A673 (cell line): Measurements from ENCODE around the gene PARS2. TPM values are rescaled to one million over a fixed set of nuclear protein-coding genes. Genes with fewer than 3 reads are reported as not detected.

Experiments used
- BruUV-seq: library from RNA; stranded (reverse); fragments of 400-500 nt; replicated peaks from 2 replicates; lab custom pipeline; 2021; lab: Mats Ljungman, UMichigan
- CTCF ChIA-PET: fragments of 300-600 bp; sonication (Branson Sonifier 250); formaldehyde crosslinking; loops from one replicate; lab custom pipeline; 2022; ENCODE audit warnings: antibody characterized with exemption; lab: Charles Lee
- POLR2A ChIA-PET: fragments of 300-600 bp; sonication (Branson Sonifier 250); formaldehyde crosslinking; loops from one replicate; lab custom pipeline; 2022; ENCODE audit warnings: antibody characterized with exemption; ENCODE audit not compliant: low non-redundant PET; lab: Charles Lee
- DNase-seq: peaks from one replicate; pipeline ENCODE4 v3.0.0-alpha.2; 2015; ENCODE audit warnings: low spot score
- H3K27ac ChIP-seq: fragments of 200-600 bp; sonication (generic); 2 replicates; pipeline ENCODE4 v1.5.1; 2016; ENCODE audit warnings: mixed run types, low read depth, mild to moderate bottlenecking, mixed read lengths, antibody characterized with exemption, low read length; ENCODE audit not compliant: poor library complexity, severe bottlenecking
- H3K27me3 ChIP-seq: fragments of 200-600 bp; sonication (generic); replicated peaks from 2 replicates; pipeline ENCODE4 v1.6.1; 2017; ENCODE audit warnings: mixed run types, low read depth, mild to moderate bottlenecking, mixed read lengths, antibody characterized with exemption, low read length; ENCODE audit not compliant: insufficient read depth, poor library complexity
- H3K36me3 ChIP-seq: fragments of 200-600 bp; sonication (generic); 2 replicates; pipeline ENCODE4 v1.6.1; 2016; ENCODE audit warnings: mixed run types, mild to moderate bottlenecking, mixed read lengths, antibody characterized with exemption, low read length; ENCODE audit not compliant: insufficient read depth, poor library complexity, severe bottlenecking
- H3K4me1 ChIP-seq: fragments of 200-600 bp; sonication (generic); 2 replicates; pipeline ENCODE4 v1.6.1; 2017; ENCODE audit warnings: mixed run types, mild to moderate bottlenecking, mixed read lengths, antibody characterized with exemption, low read length; ENCODE audit not compliant: insufficient read depth, poor library complexity, severe bottlenecking
- H3K4me3 ChIP-seq: fragments of 200-600 bp; sonication (generic); 2 replicates; pipeline ENCODE4 v1.5.1; 2016; ENCODE audit warnings: low read depth, mixed run types, mild to moderate bottlenecking, mixed read lengths, low read length; ENCODE audit not compliant: poor library complexity, severe bottlenecking
- H3K9me3 ChIP-seq: fragments of 200-600 bp; sonication (generic); 2 replicates; pipeline ENCODE4 v1.6.1; 2016; ENCODE audit warnings: mixed run types, low read depth, mild to moderate bottlenecking, mixed read lengths, antibody characterized with exemption, low read length; ENCODE audit not compliant: poor library complexity, severe bottlenecking
- EZH2 ChIP-seq: fragments of 200-600 bp; sonication (generic); IDR thresholded peaks from 2 replicates; pipeline ENCODE4 v1.6.1; 2017; ENCODE audit warnings: borderline replicate concordance, low read depth, mild to moderate bottlenecking, mixed read lengths, antibody characterized with exemption, low read length; ENCODE audit not compliant: poor library complexity, severe bottlenecking
- intact Hi-C: fragments of 100-400 bp; cut with micrococcal nuclease; formaldehyde crosslinking; loops from one replicate; pipeline ENCODE4 v1.10.0; 2022; ENCODE audit not compliant: unreplicated experiment
- total RNA-seq: library from RNA; stranded (reverse); gene quantifications from 2 replicates; pipeline ENCODE4 v1.2.3, GENCODE V29; 2021
- TF ChIP-seq, protein P1 (sequence below): fragments of 300-800, 200-600 bp; sonication (generic); conservative IDR thresholded peaks from 2 replicates; pipeline ENCODE4 v1.5.1; 2017; ENCODE audit warnings: low read depth, mild to moderate bottlenecking, antibody characterized with exemption, low read length, moderate library complexity, mixed read lengths

Gene PARS2
- total RNA-seq, 1 experiment from 2014 or later: 6.9 TPM

DNA sequence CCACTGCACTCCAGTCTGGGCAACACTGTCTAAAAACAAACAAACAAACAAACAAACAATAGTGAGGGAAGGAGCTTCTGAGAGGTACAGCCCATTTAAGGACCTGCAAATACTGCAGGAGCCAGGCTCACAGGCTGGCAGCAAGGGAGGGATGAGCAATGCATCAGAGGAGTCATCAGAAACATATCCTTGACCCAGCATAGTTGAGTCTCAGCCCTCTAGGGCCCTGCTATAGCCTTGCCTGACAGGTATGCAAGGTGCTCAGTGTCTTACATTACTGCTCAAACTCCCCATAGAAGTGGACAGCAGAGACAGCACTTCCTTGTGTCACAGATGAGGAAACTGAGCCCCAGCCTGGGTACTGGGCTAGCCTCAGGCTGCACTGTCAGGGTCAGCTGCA, 55.9 kb downstream of the PARS2 start:
- no peaks in the 10 kb centered on the region for H3K4me1 ChIP-seq
- no peak for DNase-seq
- H3K27ac ChIP-seq: no peak overlapping the region
- no TSS peak for BruUV-seq
- POLR2A ChIA-PET: no interaction called here
- no peaks in the 10 kb centered on the region for H3K9me3 ChIP-seq
- no peak for TF ChIP-seq EZH2
- TF ChIP-seq, protein P1, sequence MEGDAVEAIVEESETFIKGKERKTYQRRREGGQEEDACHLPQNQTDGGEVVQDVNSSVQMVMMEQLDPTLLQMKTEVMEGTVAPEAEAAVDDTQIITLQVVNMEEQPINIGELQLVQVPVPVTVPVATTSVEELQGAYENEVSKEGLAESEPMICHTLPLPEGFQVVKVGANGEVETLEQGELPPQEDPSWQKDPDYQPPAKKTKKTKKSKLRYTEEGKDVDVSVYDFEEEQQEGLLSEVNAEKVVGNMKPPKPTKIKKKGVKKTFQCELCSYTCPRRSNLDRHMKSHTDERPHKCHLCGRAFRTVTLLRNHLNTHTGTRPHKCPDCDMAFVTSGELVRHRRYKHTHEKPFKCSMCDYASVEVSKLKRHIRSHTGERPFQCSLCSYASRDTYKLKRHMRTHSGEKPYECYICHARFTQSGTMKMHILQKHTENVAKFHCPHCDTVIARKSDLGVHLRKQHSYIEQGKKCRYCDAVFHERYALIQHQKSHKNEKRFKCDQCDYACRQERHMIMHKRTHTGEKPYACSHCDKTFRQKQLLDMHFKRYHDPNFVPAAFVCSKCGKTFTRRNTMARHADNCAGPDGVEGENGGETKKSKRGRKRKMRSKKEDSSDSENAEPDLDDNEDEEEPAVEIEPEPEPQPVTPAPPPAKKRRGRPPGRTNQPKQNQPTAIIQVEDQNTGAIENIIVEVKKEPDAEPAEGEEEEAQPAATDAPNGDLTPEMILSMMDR: no peak
- H3K27me3 ChIP-seq: peaks cover 29% of the 10 kb centered on the region
- H3K36me3 ChIP-seq: no peaks in the 10 kb centered on the region
- intact Hi-C loops: no loop called here
- H3K4me3 ChIP-seq: no peak overlapping the region
- CTCF ChIA-PET: no interaction called here

Other genes starting within 250 kb of the PARS2 start
- gene ACOT11, start 216.3 kb downstream of the PARS2 start, total RNA-seq: 5.5 and 5.6 TPM in 2 replicates
- gene FAM151A, start 141.0 kb downstream of the PARS2 start, total RNA-seq: not detected in 2 replicates
- 0.42 TPM in 1 of 2 replicates, not detected in the other for gene MROH7, start 122.7 kb downstream of the PARS2 start, total RNA-seq
- gene TTC4, start 48.7 kb downstream of the PARS2 start, total RNA-seq: 25.5 and 26.1 TPM in 2 replicates
- gene TTC22, start 36.8 kb upstream of the PARS2 start, total RNA-seq: not detected in 2 replicates
- 245 and 273 TPM in 2 replicates for gene DHCR24, start 122.7 kb upstream of the PARS2 start, total RNA-seq
- gene TMEM61, start 216.1 kb upstream of the PARS2 start, total RNA-seq: not detected in 2 replicates
- not detected in 2 replicates for gene BSND, start 234.4 kb upstream of the PARS2 start, total RNA-seq